Mesenchymal stem cell (in vitro differentiated cells and primary cell): ENCODE results near the gene BICC1.

ENCODE experiments used
- DNase-seq: peaks from one replicate; pipeline ENCODE4 v3.0.0-alpha.2; 2013
- H2AFZ ChIP-seq: one replicate; pipeline ENCODE4 v1.6.1; 2013; ENCODE audit warnings: low read depth, mild to moderate bottlenecking, control low read depth, inconsistent platforms, low read length, moderate library complexity
- H2AK5ac ChIP-seq: 2 replicates; pipeline ENCODE4 v1.6.1; 2013; ENCODE audit warnings: low read length, moderate library complexity, mild to moderate bottlenecking, inconsistent platforms; ENCODE audit not compliant: severe bottlenecking
- H2BK120ac ChIP-seq: one replicate; pipeline ENCODE4 v1.6.1; 2013; ENCODE audit warnings: low read depth, mild to moderate bottlenecking, inconsistent platforms, low read length, moderate library complexity
- H2BK12ac ChIP-seq, 2 experiments: one replicate each; pipeline ENCODE4 v1.6.1; 2013; ENCODE audit warnings: inconsistent platforms in 2 of 2, low read length in 2 of 2, mild to moderate bottlenecking in 2 of 2, moderate library complexity in 2 of 2, control low read depth in 1 of 2
- H2BK15ac ChIP-seq: one replicate; pipeline ENCODE4 v1.6.1; 2013; ENCODE audit warnings: mild to moderate bottlenecking, low read depth, inconsistent platforms; ENCODE audit not compliant: poor library complexity, severe bottlenecking
- H2BK5ac ChIP-seq: 2 replicates; pipeline ENCODE4 v1.6.1; 2013; ENCODE audit warnings: low read depth, mild to moderate bottlenecking, low read length, control low read depth, inconsistent platforms; ENCODE audit not compliant: poor library complexity, severe bottlenecking
- H3K14ac ChIP-seq, 2 experiments: one replicate each; pipeline ENCODE4 v1.6.1; 2013; ENCODE audit warnings: inconsistent platforms in 2 of 2, low read length in 2 of 2, control low read depth in 1 of 2, mild to moderate bottlenecking in 1 of 2, moderate library complexity in 1 of 2
- H3K18ac ChIP-seq, 2 experiments: one replicate each; pipeline ENCODE4 v1.6.1; 2013; ENCODE audit warnings: inconsistent platforms in 2 of 2, low read length in 2 of 2, control low read depth in 1 of 2, low read depth in 1 of 2, mild to moderate bottlenecking in 1 of 2
- H3K23ac ChIP-seq, 2 experiments: one replicate each; pipeline ENCODE4 v1.6.1; 2013; ENCODE audit warnings: inconsistent platforms in 2 of 2, low read length in 2 of 2, mild to moderate bottlenecking in 2 of 2, moderate library complexity in 2 of 2, control low read depth in 1 of 2
- H3K27ac ChIP-seq: 2 replicates; pipeline ENCODE4 v1.5.1; 2013; ENCODE audit warnings: mild to moderate bottlenecking, moderate library complexity, low read length, control low read depth, inconsistent platforms; ENCODE audit not compliant: poor library complexity, severe bottlenecking
- H3K27me3 ChIP-seq, 2 experiments: 2 replicates each; pipeline versions ENCODE4 v1.6.1 to v1.7.0; 2013; ENCODE audit warnings: low read length in 2 of 2, mild to moderate bottlenecking in 2 of 2, moderate library complexity in 2 of 2, control low read depth in 1 of 2, inconsistent platforms in 1 of 2; ENCODE audit not compliant: control insufficient read depth in 1 of 2, insufficient read depth in 1 of 2
- H3K36me3 ChIP-seq, 2 experiments: 2 replicates each; pipeline versions ENCODE4 v1.6.1 to v1.7.0; 2013; ENCODE audit warnings: low read length in 2 of 2, control low read depth in 1 of 2, inconsistent platforms in 1 of 2, low read depth in 1 of 2, mild to moderate bottlenecking in 1 of 2; ENCODE audit not compliant: insufficient read depth in 2 of 2, control insufficient read depth in 1 of 2
- H3K4ac ChIP-seq, 2 experiments: one replicate each; pipeline ENCODE4 v1.6.1; 2013; ENCODE audit warnings: inconsistent platforms in 2 of 2, low read length in 2 of 2, mild to moderate bottlenecking in 2 of 2, moderate library complexity in 2 of 2, control low read depth in 1 of 2, low read depth in 1 of 2
- H3K4me1 ChIP-seq: 2 replicates; pipeline ENCODE4 v1.6.1; 2013; ENCODE audit warnings: low read depth, low read length, control low read depth; ENCODE audit not compliant: control insufficient read depth, insufficient read depth
- H3K4me2 ChIP-seq: 2 replicates; pipeline ENCODE4 v1.6.1; 2013; ENCODE audit warnings: low read length, mild to moderate bottlenecking, inconsistent platforms; ENCODE audit not compliant: poor library complexity, severe bottlenecking
- H3K4me3 ChIP-seq, 2 experiments: 2 replicates each; pipeline versions ENCODE4 v1.5.1 to v1.7.0; 2013; ENCODE audit warnings: low read length in 2 of 2, mild to moderate bottlenecking in 2 of 2, control low read depth in 1 of 2, low read depth in 1 of 2; ENCODE audit not compliant: insufficient read depth in 1 of 2
- H3K79me1 ChIP-seq: replicated peaks from 2 replicates; pipeline ENCODE4 v1.6.1; 2013; ENCODE audit warnings: mild to moderate bottlenecking, control low read depth, low read length, inconsistent platforms; ENCODE audit not compliant: poor library complexity, severe bottlenecking
- H3K9ac ChIP-seq: 2 replicates; pipeline ENCODE4 v1.7.0; 2013; ENCODE audit warnings: mild to moderate bottlenecking, low read length, moderate library complexity
- H3K9me3 ChIP-seq: 2 replicates; pipeline ENCODE4 v1.7.0; 2013; ENCODE audit warnings: mild to moderate bottlenecking, low read length; ENCODE audit not compliant: control insufficient read depth
- H4K8ac ChIP-seq: one replicate; pipeline ENCODE4 v1.6.1; 2013; ENCODE audit warnings: inconsistent platforms, mild to moderate bottlenecking, low read length, moderate library complexity
- H4K91ac ChIP-seq: one replicate; pipeline ENCODE4 v1.6.1; 2013; ENCODE audit warnings: mild to moderate bottlenecking, low read length, inconsistent platforms
- WGBS: methylation state at CpG from one replicate; pipeline ENCODE4 v1.1.7; 2013; ENCODE audit warnings: mixed read lengths; 5-methylcytosine and 5-hydroxymethylcytosine counted together

The BICC1 gene

GRCh38 chr10:58746474-58747185 is 234.0 kb downstream of the BICC1 start:
- Histone ChIP-seq H3K18ac (no peak overlapping the region), H2BK12ac (no peak overlapping the region), H3K4ac (no peak overlapping the region), H3K36me3 (no peaks in the 10 kb centered on the region), H2AK5ac (no peak overlapping the region), H3K4me2 (no peak overlapping the region), H3K27ac (no peak overlapping the region), H3K9ac (no peak overlapping the region), H2BK15ac (no peak overlapping the region), H3K4me1 (no peaks in the 10 kb centered on the region), H3K79me1 (peaks cover 7% of the 10 kb centered on the region), H3K23ac (no peak overlapping the region), H2BK5ac (no peak overlapping the region), H3K14ac (no peak overlapping the region), H3K27me3 (no peaks in the 10 kb centered on the region), H2BK120ac (no peak overlapping the region), H2AFZ (no peak overlapping the region), H3K4me3 (no peak overlapping the region), H4K91ac (no peak overlapping the region), H4K8ac (no peak overlapping the region), H3K9me3 (no peaks in the 10 kb centered on the region)
- no peak for DNase-seq
- 78% methylated on average over 1 of the region's 2 CpGs for WGBS

- no peak for DNase-seq
- no peak overlapping the region for H3K4ac ChIP-seq
- H3K27ac ChIP-seq, result no peak overlapping the region
- no peak overlapping the region for H2BK15ac ChIP-seq
- H2BK120ac ChIP-seq, result no peak overlapping the region
- H3K23ac ChIP-seq, result no peak overlapping the region
- peaks cover 12% of the 10 kb centered on the region for H3K79me1 ChIP-seq
- no peak overlapping the region for H3K14ac ChIP-seq
- H3K9me3 ChIP-seq, result no peaks in the 10 kb centered on the region
- no peak overlapping the region for H4K91ac ChIP-seq
- no peak overlapping the region for H3K4me2 ChIP-seq
- no peak overlapping the region for H2AK5ac ChIP-seq
- no peak overlapping the region for H3K18ac ChIP-seq
- H2AFZ ChIP-seq, result no peak overlapping the region
- no CpG with 5 or more reads among the region's 2 CpGs for WGBS
- H4K8ac ChIP-seq, result no peak overlapping the region
- no peaks in the 10 kb centered on the region for H3K36me3 ChIP-seq
- no peak overlapping the region for H3K9ac ChIP-seq
- H3K4me3 ChIP-seq, result no peak overlapping the region
- no peak overlapping the region for H2BK12ac ChIP-seq
- H3K27me3 ChIP-seq, result no peaks in the 10 kb centered on the region
- peaks cover under 1% of the 10 kb centered on the region for H3K4me1 ChIP-seq
- H2BK5ac ChIP-seq, result no peak overlapping the region
These were observed 235.0 kb downstream of the BICC1 start for GRCh38 chr10:58747687-58748086.

GRCh38 chr10:58752665-58753064 is 240.0 kb downstream of the BICC1 start:
- no peak overlapping the region for H3K4me2 ChIP-seq
- H3K23ac ChIP-seq, result no peak overlapping the region
- no peak overlapping the region for H3K4ac ChIP-seq
- H3K9me3 ChIP-seq, result no peaks in the 10 kb centered on the region
- no peak overlapping the region for H2BK5ac ChIP-seq
- no peak overlapping the region for H2AK5ac ChIP-seq
- peak overlapping the region; percentile 83 for H2BK15ac ChIP-seq
- no peak overlapping the region for H4K91ac ChIP-seq
- no peak overlapping the region for H3K9ac ChIP-seq
- peaks cover 11% of the 10 kb centered on the region for H3K79me1 ChIP-seq
- peak overlapping the region; percentile 7 for H3K27ac ChIP-seq
- H3K36me3 ChIP-seq, result no peaks in the 10 kb centered on the region
- no peak overlapping the region for H3K18ac ChIP-seq
- no peak overlapping the region for H3K4me3 ChIP-seq
- no peak overlapping the region for H2BK120ac ChIP-seq
- no peak overlapping the region for H4K8ac ChIP-seq
- H2AFZ ChIP-seq, result no peak overlapping the region
- no peak overlapping the region for H3K14ac ChIP-seq
- no peak for DNase-seq
- H3K4me1 ChIP-seq, result peaks cover 12% of the 10 kb centered on the region
- 73% methylated on average over 3 of the region's 3 CpGs for WGBS
- no peak overlapping the region for H2BK12ac ChIP-seq
- H3K27me3 ChIP-seq, result no peaks in the 10 kb centered on the region

GRCh38 chr10:58753425-58753824 is 240.8 kb downstream of the BICC1 start:
- no peak for DNase-seq
- Histone ChIP-seq H3K14ac (no peak overlapping the region), H3K23ac (no peak overlapping the region), H2BK15ac (no peak overlapping the region), H3K79me1 (peaks cover 10% of the 10 kb centered on the region), H4K8ac (no peak overlapping the region), H3K9me3 (no peaks in the 10 kb centered on the region), H3K27ac (no peak overlapping the region), H3K4me3 (no peak overlapping the region), H3K27me3 (no peaks in the 10 kb centered on the region), H2AK5ac (no peak overlapping the region), H2BK120ac (no peak overlapping the region), H3K4ac (no peak overlapping the region), H3K4me1 (peaks cover 13% of the 10 kb centered on the region), H2AFZ (no peak overlapping the region), H3K36me3 (no peaks in the 10 kb centered on the region), H4K91ac (no peak overlapping the region), H3K4me2 (no peak overlapping the region), H2BK12ac (no peak overlapping the region), H3K18ac (no peak overlapping the region), H2BK5ac (no peak overlapping the region), H3K9ac (peak overlapping the region; percentile 90)
- WGBS, result 97% methylated on average over 1 of the region's 2 CpGs
